Esophagus muscularis mucosa (tissue), 4 donors: ENCODE results near the gene ACP2. TPM values are rescaled to one million over a fixed set of nuclear protein-coding genes. Genes with fewer than 3 reads are reported as not detected.
A peak's percentile ranks its signal among the peaks of the same experiment; 100 is the strongest.

Experiments
- DNase-seq: peaks from one replicate; pipeline ENCODE4 v3.0.0-alpha.2; 2017; ENCODE audit errors: extremely low spot score
- H3K27ac ChIP-seq, 4 donors: fragments of 200-600 bp; sonication (generic); replicated peaks in 1 of 4; 1 replicate in 3 of 4; 2 replicates in 1 of 4; pipeline ENCODE4 v1.5.1; 2016 to 2019; ENCODE audit warnings: mild to moderate bottlenecking in 1 of 4
- H3K27me3 ChIP-seq, 4 donors: fragments of 200-600 bp; sonication (generic); one replicate each; pipeline versions ENCODE4 v1.5.1 to v1.6.0; 2016 to 2019
- H3K36me3 ChIP-seq, 4 donors: fragments of 200-600 bp; sonication (generic); one replicate each; pipeline ENCODE4 v1.5.1; 2016 to 2019
- H3K4me1 ChIP-seq, 4 donors: fragments of 200-600 bp; sonication (generic); one replicate each; pipeline ENCODE4 v1.5.1; 2016 to 2019
- H3K4me3 ChIP-seq, 4 donors: fragments of 200-600 bp; sonication (generic); 1 replicate in 2 of 4; 2 replicates in 2 of 4; pipeline ENCODE4 v1.5.1; 2016 to 2019; ENCODE audit warnings: mild to moderate bottlenecking in 4 of 4, moderate library complexity in 1 of 4
- H3K9me3 ChIP-seq, 4 donors: fragments of 200-600 bp; sonication (generic); 1 replicate in 3 of 4; 2 replicates in 1 of 4; pipeline ENCODE4 v1.5.1; 2016 to 2019
- EP300 ChIP-seq: sonication (generic); formaldehyde crosslinking; IDR thresholded peaks from one replicate; pipeline ENCODE4 v1.6.1; 2017; ENCODE audit warnings: antibody characterized with exemption
- POLR2A ChIP-seq: fragments of 450-650 bp; IDR thresholded peaks from one replicate; pipeline ENCODE4 v1.6.1; 2017; ENCODE audit warnings: antibody characterized with exemption, moderate library complexity, mild to moderate bottlenecking, low read depth
- POLR2AphosphoS5 ChIP-seq, 2 donors: sonication (generic); formaldehyde crosslinking; IDR thresholded peaks; one replicate each; pipeline ENCODE4 v1.6.1; 2017; ENCODE audit warnings: antibody characterized with exemption in 2 of 2
- WGBS: methylation state at CpG from one replicate; pipeline ENCODE4 v1.1.5; 2018; 5-methylcytosine and 5-hydroxymethylcytosine counted together
- intact Hi-C: fragments of 100-400 bp; cut with DNase I; formaldehyde crosslinking; loops from one replicate; pipeline ENCODE4 v1.15.1; 2023
- total RNA-seq, 4 donors: library from RNA; depleted of rRNA; stranded (reverse); fragments of >200 nt; gene quantifications; one replicate each; pipeline versions ENCODE4 v1.1.0 to v1.2.1, GENCODE V29; 2016
- TF ChIP-seq, protein P1 (sequence below), 3 experiments: fragments of 200-600 bp in 2 of 3; fragments of 450-650 bp in 1 of 3; sonication (generic) in 2 of 3; IDR thresholded peaks; one replicate each; pipeline ENCODE4 v1.5.1; 2017 to 2019; ENCODE audit warnings: antibody characterized with exemption in 3 of 3, mild to moderate bottlenecking in 2 of 3, moderate library complexity in 1 of 3

ACP2 gene
- total RNA-seq, 4 donors from 2014 or later, result 19.5 to 42.7 (median 28.6) TPM

- Histone ChIP-seq H3K9me3 (no peaks in the 10 kb centered on the region), H3K27me3 (no peaks in the 10 kb centered on the region), H3K36me3 (peaks cover 32 to 36% (median 35%) of the 10 kb centered on the region in 4 donors), H3K4me3 (no peak overlapping the region), H3K4me1 (peaks cover 34 to 45% (median 40%) of the 10 kb centered on the region in 4 donors), H3K27ac (peak overlapping the region in 1 of 4 donors; percentile 97)
- intact Hi-C loops, result loop anchor here (10.0 kb wide), 1 partner anchor 82 kb away; the partner anchor contains the start of gene MYBPC3
- TF ChIP-seq, protein P1, sequence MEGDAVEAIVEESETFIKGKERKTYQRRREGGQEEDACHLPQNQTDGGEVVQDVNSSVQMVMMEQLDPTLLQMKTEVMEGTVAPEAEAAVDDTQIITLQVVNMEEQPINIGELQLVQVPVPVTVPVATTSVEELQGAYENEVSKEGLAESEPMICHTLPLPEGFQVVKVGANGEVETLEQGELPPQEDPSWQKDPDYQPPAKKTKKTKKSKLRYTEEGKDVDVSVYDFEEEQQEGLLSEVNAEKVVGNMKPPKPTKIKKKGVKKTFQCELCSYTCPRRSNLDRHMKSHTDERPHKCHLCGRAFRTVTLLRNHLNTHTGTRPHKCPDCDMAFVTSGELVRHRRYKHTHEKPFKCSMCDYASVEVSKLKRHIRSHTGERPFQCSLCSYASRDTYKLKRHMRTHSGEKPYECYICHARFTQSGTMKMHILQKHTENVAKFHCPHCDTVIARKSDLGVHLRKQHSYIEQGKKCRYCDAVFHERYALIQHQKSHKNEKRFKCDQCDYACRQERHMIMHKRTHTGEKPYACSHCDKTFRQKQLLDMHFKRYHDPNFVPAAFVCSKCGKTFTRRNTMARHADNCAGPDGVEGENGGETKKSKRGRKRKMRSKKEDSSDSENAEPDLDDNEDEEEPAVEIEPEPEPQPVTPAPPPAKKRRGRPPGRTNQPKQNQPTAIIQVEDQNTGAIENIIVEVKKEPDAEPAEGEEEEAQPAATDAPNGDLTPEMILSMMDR (IDR thresholded peaks at IDR 0.05), result no peak
- TF ChIP-seq EP300 (no peak), POLR2A (no peak), POLR2AphosphoS5 (IDR thresholded peaks at IDR 0.05) (no peak)
- WGBS, result 0% methylated on average over 1 of the region's 1 CpG
- no peak for DNase-seq
These were observed 24.1 kb upstream of the ACP2 start for GRCh38 chr11:47272706-47273105.

DNA sequence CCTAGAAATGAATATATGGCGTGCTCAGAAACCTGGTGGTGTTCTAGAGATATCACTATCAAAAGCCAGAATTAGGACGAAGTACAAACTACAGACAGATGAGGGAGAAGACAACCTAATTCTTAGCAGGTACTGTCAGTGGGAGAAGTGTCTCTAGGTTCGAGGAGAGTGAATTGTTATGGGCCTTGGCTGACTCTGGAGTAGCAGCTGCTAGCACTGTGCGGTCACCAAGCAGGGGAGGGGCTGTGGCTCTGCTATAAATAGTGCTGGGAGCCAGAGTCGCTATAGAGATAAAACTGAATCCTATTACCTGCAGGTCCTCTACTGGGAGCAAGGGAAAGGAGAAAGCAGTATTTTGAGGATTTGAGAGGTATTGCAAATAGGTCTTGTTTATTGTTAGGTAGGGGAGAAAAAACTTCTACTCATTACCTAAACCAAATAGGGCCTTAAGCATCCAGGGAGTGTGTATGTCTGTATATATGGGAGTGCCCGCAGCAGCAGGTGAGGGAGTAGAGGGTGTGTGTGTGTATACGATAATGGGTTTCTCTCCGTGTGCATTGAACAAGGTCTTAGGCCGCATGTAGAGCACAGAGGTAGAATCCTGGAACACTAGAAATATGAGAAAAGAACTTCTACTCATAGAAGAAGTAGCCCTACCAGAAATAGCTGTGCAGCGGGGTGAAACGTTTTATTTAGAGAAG, 23.5 kb upstream of the ACP2 start:
- Histone ChIP-seq H3K27ac (peak overlapping the region; percentile 1 to 97 (median 92)), H3K9me3 (no peaks in the 10 kb centered on the region), H3K4me3 (no peak overlapping the region), H3K4me1 (peaks cover 34 to 45% (median 41%) of the 10 kb centered on the region in 4 donors), H3K27me3 (no peaks in the 10 kb centered on the region), H3K36me3 (peaks cover 27 to 33% (median 29%) of the 10 kb centered on the region in 4 donors)
- TF ChIP-seq POLR2AphosphoS5 (IDR thresholded peaks at IDR 0.05), result peak in 1 of 2 donors; percentile 25
- TF ChIP-seq, protein P1 (IDR thresholded peaks at IDR 0.05), result no peak
- no peak for DNase-seq
- intact Hi-C loops, result loop anchor here (10.0 kb wide), 1 partner anchor 83 kb away; the partner anchor contains the start of gene MYBPC3
- 61% methylated on average over 11 of the region's 11 CpGs for WGBS

DNA sequence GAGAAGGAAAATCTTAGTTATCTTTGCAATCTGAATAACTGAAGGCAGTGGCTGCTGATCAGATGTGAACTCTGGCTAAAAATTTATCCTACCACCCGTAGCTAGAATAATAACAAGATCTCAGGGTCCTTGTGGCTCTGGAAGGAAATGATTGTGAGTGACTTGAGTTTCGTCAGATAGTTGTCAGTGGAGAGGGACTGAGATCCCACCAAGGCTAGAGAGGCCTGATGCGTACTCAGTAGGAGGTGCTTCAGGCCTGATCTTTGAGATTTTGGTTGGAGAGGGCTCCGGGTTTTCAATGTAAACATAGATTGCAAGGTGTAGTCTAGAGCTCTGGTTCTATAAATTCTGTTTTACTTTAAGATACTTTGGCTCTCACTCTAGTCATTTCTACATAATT, 22.7 kb upstream of the ACP2 start:
- Histone ChIP-seq H3K4me1 (peaks cover 34 to 45% (median 41%) of the 10 kb centered on the region in 4 donors), H3K4me3 (peak overlapping the region in 3 of 4 donors; percentile 72 to 87 (median 75)), H3K27me3 (no peaks in the 10 kb centered on the region), H3K9me3 (no peaks in the 10 kb centered on the region), H3K27ac (peak overlapping the region; percentile 90 to 98 (median 96)), H3K36me3 (peaks cover 19 to 25% (median 22%) of the 10 kb centered on the region in 4 donors)
- WGBS, result 39% methylated on average over 4 of the region's 4 CpGs
- intact Hi-C loops, result loop anchor here (10.0 kb wide), 1 partner anchor 83 kb away; the partner anchor contains the start of gene MYBPC3
- DNase-seq, result no peak
- no peak for TF ChIP-seq POLR2A

GRCh38 chr11:47270331-47271271, 22.0 kb upstream of the ACP2 start:
- Histone ChIP-seq H3K4me3 (peak overlapping the region; percentile 72 to 93 (median 81)), H3K36me3 (peaks cover 12 to 18% (median 14%) of the 10 kb centered on the region in 4 donors), H3K4me1 (peaks cover 34 to 45% (median 42%) of the 10 kb centered on the region in 4 donors), H3K27ac (peak overlapping the region; percentile 90 to 98 (median 96)), H3K27me3 (no peaks in the 10 kb centered on the region), H3K9me3 (no peaks in the 10 kb centered on the region)
- intact Hi-C loops, result loop anchor here (10.0 kb wide), 1 partner anchor 84 kb away; the partner anchor contains the start of gene MYBPC3
- no peak for DNase-seq
- WGBS, result 1% methylated on average over 14 of the region's 34 CpGs
- TF ChIP-seq POLR2AphosphoS5 (IDR thresholded peaks at IDR 0.05) (peak in 1 of 2 donors; percentile 20), POLR2A (no peak)

DNA sequence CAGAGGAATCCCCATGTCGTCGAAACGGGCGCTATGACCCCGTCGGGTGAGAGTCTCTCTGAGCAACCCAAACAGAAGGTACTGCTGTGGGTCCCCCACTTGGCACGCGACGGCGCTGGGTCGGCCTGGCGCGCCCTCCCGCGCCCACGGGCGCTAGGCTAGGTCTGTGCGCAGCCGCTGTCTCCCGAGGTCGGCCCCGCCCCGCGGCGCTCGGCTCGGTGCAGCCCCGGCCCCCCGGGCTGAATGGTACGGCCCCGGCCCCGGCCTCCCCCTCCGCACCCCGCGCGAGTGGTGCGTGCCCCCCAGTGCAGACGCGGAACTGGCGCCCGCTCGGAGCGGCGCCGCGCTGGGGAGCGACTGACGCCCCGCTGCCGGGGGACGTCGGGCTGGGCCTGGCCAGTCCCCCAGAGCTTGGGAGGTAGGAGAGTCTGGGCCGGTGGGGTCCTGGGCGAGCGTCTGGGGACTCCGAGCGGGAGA, 21.3 kb upstream of the ACP2 start, which contains the start of gene MADD:
Gene MADD, plus strand, starts transcription at position 305 of the 477 bp plus-strand sequence.
- Histone ChIP-seq H3K27ac (peak within 1 kb of the TSS; percentile 90 to 98 (median 96)), H3K27me3 (no peaks in the 10 kb centered on the region), H3K36me3 (peaks cover 5 to 10% (median 7%) of the 10 kb centered on the region in 4 donors), H3K4me3 (peak within 1 kb of the TSS; percentile 72 to 93 (median 81)), H3K9me3 (no peaks in the 10 kb centered on the region), H3K4me1 (peaks cover 39 to 48% (median 45%) of the 10 kb centered on the region in 4 donors)
- WGBS, result 0% methylated on average over 3 of the region's 57 CpGs
- TF ChIP-seq, protein P1 (IDR thresholded peaks at IDR 0.05), result no peak
- TF ChIP-seq POLR2A (peak; percentile 47), POLR2AphosphoS5 (IDR thresholded peaks at IDR 0.05) (peak; percentile 64 to 85), EP300 (no peak)
- intact Hi-C loops, result loop anchor here (5.0 to 10.0 kb wide), 2 partner anchors 85 to 93 kb away; partner anchors contain the start of genes ARFGAP2 and MYBPC3
- DNase-seq, result peak; percentile 95
